ENCODE results near the gene DYNLT2.

- TF ChIP-seq EZH2phosphoT487 (IDR thresholded peaks at IDR 0.05; ENCODE audit: insufficient read depth, low read depth) (no peak), EZH2 (IDR thresholded peaks at IDR 0.05; ENCODE audit: insufficient read depth, poor library complexity, severe bottlenecking) (no peak)
Observed at GRCh38 chr6:169691260-169691659, 60.1 kb downstream of the DYNLT2 start.

All from GM23248 (cell line).